CD4-positive, CD25-positive, alpha-beta regulatory T cell (primary cell): ENCODE measurements around the gene C3orf20. TPM values are rescaled to one million over a fixed set of nuclear protein-coding genes. Genes with fewer than 3 reads are reported as not detected.

Experiments
- ATAC-seq, 2 donors: fragments of 150-1000 bp; cut with Tn5 transposase; one replicate each; pipeline ENCODE4 v1.10.0; 2021; ENCODE audit warnings: low read depth in 2 of 2, moderate number of reproducible peaks in 2 of 2, moderate library complexity in 1 of 2
- DNase-seq, 3 donors: peaks; one replicate each; pipeline versions ENCODE4 v3.0.0 to v3.0.0-alpha.2; 2012 to 2022; ENCODE audit warnings: mixed read lengths in 1 of 3
- H3K27ac ChIP-seq: one replicate; pipeline ENCODE4 v1.7.0; 2013; ENCODE audit warnings: mild to moderate bottlenecking, low read length; ENCODE audit not compliant: insufficient read depth, poor library complexity, severe bottlenecking
- H3K27me3 ChIP-seq: one replicate; pipeline ENCODE4 v1.7.0; 2013; ENCODE audit warnings: low read length; ENCODE audit not compliant: control insufficient read depth, insufficient read depth
- H3K36me3 ChIP-seq: one replicate; pipeline ENCODE4 v1.7.0; 2013; ENCODE audit warnings: mild to moderate bottlenecking, low read length, moderate library complexity; ENCODE audit not compliant: control insufficient read depth, insufficient read depth
- H3K4me1 ChIP-seq: 2 replicates; pipeline ENCODE4 v1.7.0; 2013; ENCODE audit warnings: mild to moderate bottlenecking, low read length; ENCODE audit not compliant: insufficient read depth, control insufficient read depth, poor library complexity, severe bottlenecking
- H3K4me3 ChIP-seq: one replicate; pipeline ENCODE4 v1.7.0; 2013; ENCODE audit warnings: low read depth, mild to moderate bottlenecking, low read length, moderate library complexity
- H3K9me3 ChIP-seq, 2 experiments: 1 replicate in 1 of 2; 2 replicates in 1 of 2; pipeline ENCODE4 v1.7.0; 2013; ENCODE audit warnings: low read length in 2 of 2, mild to moderate bottlenecking in 1 of 2, moderate library complexity in 1 of 2; ENCODE audit not compliant: control insufficient read depth in 2 of 2
- H3K27ac Mint-ChIP-seq, 3 donors: one replicate each; pipeline ENCODE4 v1.8.0; 2020 to 2022; ENCODE audit warnings: mild to moderate bottlenecking in 3 of 3, mixed read lengths in 3 of 3, moderate library complexity in 2 of 3
- H3K27me3 Mint-ChIP-seq: one replicate; pipeline ENCODE4 v1.8.0; 2022; ENCODE audit warnings: mild to moderate bottlenecking, mixed read lengths
- H3K36me3 Mint-ChIP-seq: one replicate; pipeline ENCODE4 v1.8.0; 2020; ENCODE audit warnings: mixed read lengths
- H3K4me1 Mint-ChIP-seq, 4 donors: one replicate each; pipeline ENCODE4 v1.8.0; 2020 to 2022; ENCODE audit warnings: mixed read lengths in 4 of 4, mild to moderate bottlenecking in 1 of 4
- H3K4me3 Mint-ChIP-seq, 4 donors: one replicate each; pipeline ENCODE4 v1.8.0; 2020 to 2022; ENCODE audit warnings: mild to moderate bottlenecking in 4 of 4, mixed read lengths in 4 of 4, moderate library complexity in 3 of 4
- H3K9me3 Mint-ChIP-seq, 7 donors: one replicate each; pipeline ENCODE4 v1.8.0; 2020 to 2022; ENCODE audit warnings: mixed read lengths in 7 of 7, mild to moderate bottlenecking in 3 of 7, moderate library complexity in 2 of 7
- polyA plus RNA-seq, 4 donors: library from polyadenylated mRNA; unstranded; fragments of 300-500 nt; fragmentation: Illumina TruSeq; gene quantifications; one replicate each; pipeline ENCODE4 v1.2.3, GENCODE V29; 2021
- total RNA-seq: library from RNA; stranded (reverse); gene quantifications from one replicate; pipeline ENCODE4 v1.2.3, GENCODE V29; 2022

The C3orf20 gene
- total and polyA plus RNA-seq, 5 donors from 2014 or later, result 0.37 TPM; not detected in 4

GRCh38 chr3:14703128-14703750 lies 28.3 kb downstream of the C3orf20 start:
- H3K27me3 ChIP-seq, result no peaks in the 10 kb centered on the region
- Mint-ChIP-seq H3K4me3 (no peak overlapping the region), H3K36me3 (peaks cover 5% of the 10 kb centered on the region), H3K4me1 (no peaks in the 10 kb centered on the region), H3K27ac (no peak overlapping the region), H3K9me3 (peaks cover 0 to 2% (median 0%) of the 10 kb centered on the region in 7 donors), H3K27me3 (no peaks in the 10 kb centered on the region)
- H3K4me1 ChIP-seq, result no peaks in the 10 kb centered on the region
- no peaks in the 10 kb centered on the region for H3K9me3 ChIP-seq
- H3K27ac ChIP-seq, result no peak overlapping the region
- DNase-seq, result no peak
- ATAC-seq, result no peak
- no peak overlapping the region for H3K4me3 ChIP-seq
- no peaks in the 10 kb centered on the region for H3K36me3 ChIP-seq

DNA sequence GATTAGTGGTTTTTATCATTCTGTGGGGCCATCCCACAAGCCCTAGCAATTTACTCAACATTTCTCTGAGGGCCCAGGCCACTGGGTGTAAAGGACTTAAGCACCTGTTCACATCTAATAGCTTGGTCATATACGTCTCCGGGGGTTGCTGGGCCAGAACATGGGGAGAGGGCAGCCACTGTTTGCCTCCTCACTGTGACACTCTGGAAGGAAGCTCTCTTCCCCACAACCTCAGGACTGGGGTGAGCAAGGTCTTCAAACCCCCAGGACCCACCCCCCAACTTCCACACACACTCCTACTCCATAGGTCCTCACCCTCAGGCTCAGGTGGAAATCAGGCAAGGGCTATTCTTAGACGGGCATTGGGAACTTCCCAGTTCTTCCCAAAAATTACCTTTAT lies 28.9 kb downstream of the C3orf20 start:
- Histone ChIP-seq H3K4me3 (no peak overlapping the region), H3K27me3 (no peaks in the 10 kb centered on the region), H3K4me1 (no peaks in the 10 kb centered on the region), H3K9me3 (no peaks in the 10 kb centered on the region), H3K36me3 (no peaks in the 10 kb centered on the region), H3K27ac (no peak overlapping the region)
- H3K4me1 Mint-ChIP-seq, result no peaks in the 10 kb centered on the region
- DNase-seq, result no peak
- no peak overlapping the region for H3K27ac Mint-ChIP-seq
- no peaks in the 10 kb centered on the region for H3K27me3 Mint-ChIP-seq
- ATAC-seq, result no peak
- H3K9me3 Mint-ChIP-seq, result peaks cover 0 to 2% (median 0%) of the 10 kb centered on the region in 7 donors
- H3K4me3 Mint-ChIP-seq, result no peak overlapping the region
- H3K36me3 Mint-ChIP-seq, result peaks cover 5% of the 10 kb centered on the region

DNA sequence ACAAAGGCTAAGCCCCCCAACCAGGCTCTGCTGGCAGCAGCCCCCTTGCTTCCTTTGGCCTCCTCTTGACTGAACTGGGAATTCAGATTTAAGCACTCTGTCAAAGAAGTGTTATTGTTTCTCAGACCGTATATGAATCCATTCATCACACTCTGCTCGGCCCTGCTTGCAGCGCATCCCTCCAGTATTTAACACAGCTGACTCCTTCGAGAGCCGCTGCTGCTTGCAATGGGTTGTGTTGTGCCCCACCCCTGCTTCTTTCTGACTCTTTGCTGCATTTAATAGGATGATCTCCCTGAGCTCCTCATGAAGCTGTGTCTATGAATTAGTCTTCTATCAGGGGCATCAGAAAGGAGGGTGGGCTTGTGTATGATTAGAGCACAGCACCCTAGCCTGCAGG lies 31.2 kb downstream of the C3orf20 start:
- Mint-ChIP-seq H3K9me3 (peaks cover 0 to 1% (median 0%) of the 10 kb centered on the region in 7 donors), H3K27ac (no peak overlapping the region), H3K4me3 (no peak overlapping the region), H3K4me1 (no peaks in the 10 kb centered on the region), H3K36me3 (peaks cover 10% of the 10 kb centered on the region), H3K27me3 (peaks cover 5% of the 10 kb centered on the region)
- Histone ChIP-seq H3K4me3 (no peak overlapping the region), H3K27me3 (no peaks in the 10 kb centered on the region), H3K27ac (no peak overlapping the region), H3K9me3 (no peaks in the 10 kb centered on the region), H3K4me1 (no peaks in the 10 kb centered on the region), H3K36me3 (no peaks in the 10 kb centered on the region)
- no peak for ATAC-seq
- DNase-seq, result no peak

DNA sequence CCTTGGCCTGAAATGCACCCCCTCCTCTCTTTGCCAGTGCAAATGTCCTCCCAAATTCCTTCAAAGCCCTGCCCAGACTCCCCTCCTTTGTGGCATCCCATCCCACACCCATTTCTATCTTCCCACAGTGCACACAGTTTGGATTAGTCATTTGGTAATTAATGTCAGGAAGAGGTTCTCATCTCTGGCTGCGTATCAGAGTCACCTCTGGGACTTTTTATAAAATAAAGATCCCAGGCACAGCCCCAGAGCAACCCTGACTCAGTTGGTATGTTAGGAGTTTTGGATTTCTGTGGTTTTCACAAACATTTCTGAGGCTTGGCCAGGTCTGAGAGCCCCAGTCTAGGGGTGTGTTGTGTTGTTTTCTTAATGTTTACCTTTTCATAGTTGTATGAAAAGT lies 41.6 kb downstream of the C3orf20 start:
- Histone ChIP-seq H3K36me3 (no peaks in the 10 kb centered on the region), H3K27me3 (no peaks in the 10 kb centered on the region), H3K9me3 (peaks cover 0 to 3% of the 10 kb centered on the region in 2 experiments), H3K4me3 (no peak overlapping the region), H3K27ac (no peak overlapping the region), H3K4me1 (no peaks in the 10 kb centered on the region)
- Mint-ChIP-seq H3K27me3 (no peaks in the 10 kb centered on the region), H3K27ac (no peak overlapping the region), H3K4me3 (no peak overlapping the region), H3K9me3 (peaks cover 0 to 11% (median 2%) of the 10 kb centered on the region in 7 donors), H3K4me1 (peaks cover 0 to 5% (median 0%) of the 10 kb centered on the region in 4 donors), H3K36me3 (peaks cover 24% of the 10 kb centered on the region)
- ATAC-seq (no peak), DNase-seq (no peak)

- no peaks in the 10 kb centered on the region for H3K27me3 ChIP-seq
- no peaks in the 10 kb centered on the region for H3K36me3 ChIP-seq
- Mint-ChIP-seq H3K9me3 (peaks cover 0 to 11% (median 2%) of the 10 kb centered on the region in 7 donors), H3K27ac (no peak overlapping the region), H3K4me1 (peaks cover 0 to 5% (median 0%) of the 10 kb centered on the region in 4 donors), H3K36me3 (peaks cover 30% of the 10 kb centered on the region), H3K4me3 (no peak overlapping the region), H3K27me3 (no peaks in the 10 kb centered on the region)
- no peak for DNase-seq
- H3K4me1 ChIP-seq, result no peaks in the 10 kb centered on the region
- H3K4me3 ChIP-seq, result no peak overlapping the region
- peaks cover 0 to 3% of the 10 kb centered on the region in 2 experiments for H3K9me3 ChIP-seq
- no peak for ATAC-seq
- H3K27ac ChIP-seq, result no peak overlapping the region
Measured at GRCh38 chr3:14717307-14717706, 42.4 kb downstream of the C3orf20 start.

DNA sequence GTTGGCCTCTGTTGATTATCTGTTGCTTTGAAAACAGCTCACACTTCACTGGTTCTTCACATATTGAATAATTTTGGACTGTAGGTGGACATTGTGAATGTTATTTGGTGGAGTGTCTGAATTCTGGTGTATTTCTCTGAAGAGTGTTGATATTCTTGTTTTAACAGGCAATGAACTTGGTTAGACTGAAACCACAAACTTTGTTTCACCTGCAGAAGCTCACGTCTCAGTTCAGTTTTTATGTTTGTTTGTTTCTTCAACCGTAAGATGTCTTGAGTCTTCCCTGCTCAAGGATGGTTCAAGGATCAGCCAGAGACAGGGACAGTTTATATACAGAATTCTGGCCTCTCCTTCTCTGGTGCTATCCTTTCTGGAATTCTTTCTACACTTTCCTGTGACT lies 43.6 kb downstream of the C3orf20 start:
- Mint-ChIP-seq H3K9me3 (peaks cover 0 to 3% (median 0%) of the 10 kb centered on the region in 7 donors), H3K4me1 (peaks cover 0 to 5% (median 0%) of the 10 kb centered on the region in 4 donors), H3K36me3 (peaks cover 25% of the 10 kb centered on the region), H3K4me3 (no peak overlapping the region), H3K27me3 (no peaks in the 10 kb centered on the region), H3K27ac (no peak overlapping the region)
- no peaks in the 10 kb centered on the region for H3K36me3 ChIP-seq
- no peak overlapping the region for H3K4me3 ChIP-seq
- H3K27ac ChIP-seq, result no peak overlapping the region
- no peaks in the 10 kb centered on the region for H3K4me1 ChIP-seq
- H3K9me3 ChIP-seq, result peaks cover 0 to 3% of the 10 kb centered on the region in 2 experiments
- no peak for ATAC-seq
- no peaks in the 10 kb centered on the region for H3K27me3 ChIP-seq
- no peak for DNase-seq

GRCh38 chr3:14719006-14719405 lies 44.1 kb downstream of the C3orf20 start:
- Mint-ChIP-seq H3K4me1 (peaks cover 0 to 5% (median 0%) of the 10 kb centered on the region in 4 donors), H3K4me3 (no peak overlapping the region), H3K36me3 (peaks cover 25% of the 10 kb centered on the region), H3K9me3 (peaks cover 0 to 2% (median 0%) of the 10 kb centered on the region in 7 donors), H3K27me3 (no peaks in the 10 kb centered on the region), H3K27ac (no peak overlapping the region)
- Histone ChIP-seq H3K4me3 (no peak overlapping the region), H3K27ac (no peak overlapping the region), H3K9me3 (no peaks in the 10 kb centered on the region), H3K36me3 (no peaks in the 10 kb centered on the region), H3K27me3 (no peaks in the 10 kb centered on the region), H3K4me1 (no peaks in the 10 kb centered on the region)
- no peak for DNase-seq
- ATAC-seq, result no peak
